LNCAP (cell line): ENCODE data around the gene SHISA6.

Experiments used
- CTCF ChIP-seq: fragments of 450-650 bp; IDR thresholded peaks from 2 replicates; pipeline ENCODE4 v1.5.1; 2017; ENCODE audit warnings: mild to moderate bottlenecking

The SHISA6 gene

GRCh38 chr17:11511696-11512095 lies 270.7 kb downstream of the SHISA6 start:
- TF ChIP-seq CTCF, result no peak

GRCh38 chr17:11514565-11514964 lies 273.6 kb downstream of the SHISA6 start:
- no peak for TF ChIP-seq CTCF

GRCh38 chr17:11514981-11515680 lies 274.1 kb downstream of the SHISA6 start:
- no peak for TF ChIP-seq CTCF

- no peak for TF ChIP-seq CTCF
Measured at GRCh38 chr17:11515901-11516300, 274.9 kb downstream of the SHISA6 start.

- no peak for TF ChIP-seq CTCF
Measured at GRCh38 chr17:11535231-11535630, 294.2 kb downstream of the SHISA6 start.

GRCh38 chr17:11538366-11538765 lies 297.4 kb downstream of the SHISA6 start:
- no peak for TF ChIP-seq CTCF

- TF ChIP-seq CTCF, result no peak
Measured at GRCh38 chr17:11539637-11540036, 298.6 kb downstream of the SHISA6 start.

- no peak for TF ChIP-seq CTCF
Measured at GRCh38 chr17:11545002-11545401, 304.0 kb downstream of the SHISA6 start.
